Kidney tubule cell (primary cell): Measurements from ENCODE around the gene STK32C.
"Not testable (repeated sequence)": the region's sequence is repeated elsewhere in the genome, so short reads cannot be mapped to it uniquely, and the experiment has no call there.

Source experiments
- DNase-seq: peaks from one replicate; pipeline ENCODE4 v3.0.0-alpha.2; 2018; ENCODE audit warnings: low spot score

The STK32C gene

GRCh38 chr10:132281915-132282666 lies 25.7 kb downstream of the STK32C start:
- DNase-seq, result no peak

- no peak for DNase-seq
These were observed 27.1 kb downstream of the STK32C start for GRCh38 chr10:132280646-132281074.

GRCh38 chr10:132279873-132280645 lies 27.7 kb downstream of the STK32C start:
- no peak for DNase-seq

- no peak for DNase-seq
These were observed 30.4 kb downstream of the STK32C start for GRCh38 chr10:132277311-132277741.

GRCh38 chr10:132276706-132277105 lies 31.0 kb downstream of the STK32C start:
- DNase-seq, result no peak

GRCh38 chr10:132276179-132276675 lies 31.5 kb downstream of the STK32C start:
- DNase-seq, result no peak

- DNase-seq, result no peak
These were observed 32.1 kb downstream of the STK32C start for GRCh38 chr10:132275426-132276178.

- DNase-seq, result no peak
These were observed 32.8 kb downstream of the STK32C start for GRCh38 chr10:132274986-132275385.

- DNase-seq, result no peak
These were observed 33.2 kb downstream of the STK32C start for GRCh38 chr10:132274581-132274980.

GRCh38 chr10:132273966-132274365 lies 33.8 kb downstream of the STK32C start:
- no peak for DNase-seq

GRCh38 chr10:132273304-132273944 lies 34.3 kb downstream of the STK32C start:
- no peak for DNase-seq

- peak; percentile 4 for DNase-seq
These were observed 35.3 kb downstream of the STK32C start for GRCh38 chr10:132272231-132272971.

GRCh38 chr10:132271458-132272230 lies 36.1 kb downstream of the STK32C start:
- DNase-seq, result no peak

- DNase-seq, result no peak
These were observed 36.9 kb downstream of the STK32C start for GRCh38 chr10:132270721-132271457.

GRCh38 chr10:132270256-132270655 lies 37.5 kb downstream of the STK32C start:
- DNase-seq, result no peak

GRCh38 chr10:132269266-132270230 lies 38.2 kb downstream of the STK32C start:
- no peak for DNase-seq

- DNase-seq, result not testable (repeated sequence)
These were observed 39.8 kb downstream of the STK32C start for GRCh38 chr10:132267916-132268315.

- DNase-seq, result no peak
These were observed 41.1 kb downstream of the STK32C start for GRCh38 chr10:132266594-132267161.
